PC-9 (cell line): ENCODE results near the gene RING1. TPM values are rescaled to one million over a fixed set of nuclear protein-coding genes. Genes with fewer than 3 reads are reported as not detected.

ENCODE experiments used
- BruUV-seq: library from RNA; stranded (reverse); fragments of 400-500 nt; replicated peaks from 2 replicates; lab custom pipeline; 2021; lab: Mats Ljungman, UMichigan
- CTCF ChIA-PET: fragments of 300-600 bp; sonication (Branson Sonifier 250); formaldehyde crosslinking; loops from one replicate; lab custom pipeline; 2022; ENCODE audit warnings: antibody characterized with exemption; lab: Charles Lee
- POLR2A ChIA-PET: fragments of 300-600 bp; sonication (Branson Sonifier 250); formaldehyde crosslinking; loops from one replicate; lab custom pipeline; 2022; ENCODE audit warnings: antibody characterized with exemption; ENCODE audit not compliant: unreplicated experiment; lab: Charles Lee
- DNase-seq, 2 experiments: peaks; one replicate each; pipeline versions ENCODE4 v3.0.0 to v3.0.0-alpha.2; 2015 to 2022; ENCODE audit warnings: mixed read lengths in 1 of 2
- H2AFZ ChIP-seq: fragments of 200-600 bp; sonication (generic); 2 replicates; pipeline ENCODE4 v1.8.1; 2017; ENCODE audit warnings: antibody characterized with exemption
- H3F3A ChIP-seq: fragments of 200-600 bp; sonication (generic); 2 replicates; pipeline ENCODE4 v1.8.1; 2017; ENCODE audit warnings: antibody characterized with exemption, mild to moderate bottlenecking, low read depth; ENCODE audit not compliant: insufficient read depth
- H3K27ac ChIP-seq: fragments of 200-600 bp; sonication (generic); 2 replicates; pipeline ENCODE4 v1.6.1; 2016; ENCODE audit warnings: mixed run types
- H3K27me3 ChIP-seq: fragments of 200-600 bp; sonication (generic); 2 replicates; pipeline ENCODE4 v1.6.1; 2016; ENCODE audit warnings: low read depth, mixed run types; ENCODE audit not compliant: insufficient read depth
- H3K36me3 ChIP-seq: fragments of 200-600 bp; sonication (generic); 2 replicates; pipeline ENCODE4 v1.6.1; 2016; ENCODE audit warnings: low read depth, mixed run types
- H3K4me1 ChIP-seq: fragments of 200-600 bp; sonication (generic); replicated peaks from 2 replicates; pipeline ENCODE4 v1.6.1; 2016; ENCODE audit warnings: mixed run types; ENCODE audit not compliant: insufficient read depth
- H3K4me2 ChIP-seq: fragments of 200-600 bp; sonication (generic); 2 replicates; pipeline ENCODE4 v1.6.1; 2017; ENCODE audit warnings: mixed run types
- H3K4me3 ChIP-seq: fragments of 200-600 bp; sonication (generic); 2 replicates; pipeline ENCODE4 v1.6.1; 2016; ENCODE audit warnings: mixed run types
- H3K79me2 ChIP-seq: fragments of 200-600 bp; sonication (generic); 2 replicates; pipeline ENCODE4 v1.6.1; 2017; ENCODE audit warnings: low read depth, mixed run types
- H3K9me2 ChIP-seq: fragments of 200-600 bp; sonication (generic); 2 replicates; pipeline ENCODE4 v1.8.1; 2017; ENCODE audit warnings: mild to moderate bottlenecking; ENCODE audit not compliant: insufficient read depth
- H3K9me3 ChIP-seq: fragments of 200-600 bp; sonication (generic); 2 replicates; pipeline ENCODE4 v1.8.1; 2016; ENCODE audit warnings: low read depth; ENCODE audit not compliant: insufficient read depth
- H4K20me1 ChIP-seq: fragments of 200-600 bp; sonication (generic); 2 replicates; pipeline ENCODE4 v1.8.1; 2017; ENCODE audit not compliant: insufficient read depth
- EZH2 ChIP-seq: fragments of 200-600 bp; sonication (generic); IDR thresholded peaks from 2 replicates; pipeline ENCODE4 v1.8.0; 2017; ENCODE audit warnings: antibody characterized with exemption, low read depth
- intact Hi-C: fragments of 100-400 bp; cut with micrococcal nuclease; formaldehyde crosslinking; loops from one replicate; pipeline ENCODE4 v1.10.0; 2022; ENCODE audit not compliant: unreplicated experiment
- total RNA-seq: library from RNA; stranded (reverse); gene quantifications from 2 replicates; pipeline ENCODE4 v1.2.3, GENCODE V29; 2021
- TF ChIP-seq, protein P1 (sequence below): fragments of 200-600 bp; sonication (generic); conservative IDR thresholded peaks from 2 replicates; pipeline ENCODE4 v1.6.1; 2017; ENCODE audit warnings: mixed run types, antibody characterized with exemption, mild to moderate bottlenecking, moderate library complexity

RING1 gene
- total RNA-seq, 1 experiment from 2014 or later = 18.9 TPM

DNA sequence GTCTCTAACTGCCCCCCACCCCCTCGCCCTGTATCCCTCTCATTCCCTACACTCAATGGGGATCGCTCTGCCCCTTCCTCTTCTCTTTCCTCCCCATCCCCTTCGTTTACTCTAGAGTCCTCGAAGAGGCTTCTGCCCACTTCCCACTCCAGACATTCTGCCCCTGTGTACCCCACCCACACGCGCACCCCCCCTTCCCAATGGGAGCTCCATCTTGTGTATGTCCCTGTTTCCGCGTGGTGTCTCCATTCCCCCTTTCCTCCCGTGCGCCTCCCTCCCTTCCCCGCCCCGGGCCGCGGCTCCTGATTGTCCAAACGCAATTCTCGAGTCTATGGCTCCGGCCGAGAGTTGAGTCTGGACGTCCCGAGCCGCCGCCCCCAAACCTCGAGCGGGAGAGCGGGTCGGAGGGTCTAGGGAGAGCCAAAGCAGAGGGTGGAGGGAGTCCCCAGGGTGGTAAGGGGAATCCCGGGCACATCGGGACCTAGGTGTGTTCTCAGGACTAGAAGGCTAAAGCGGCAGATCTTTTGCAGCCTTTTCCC is 679 bp upstream of the RING1 start:
- TF ChIP-seq EZH2 = no peak
- TF ChIP-seq, protein P1, sequence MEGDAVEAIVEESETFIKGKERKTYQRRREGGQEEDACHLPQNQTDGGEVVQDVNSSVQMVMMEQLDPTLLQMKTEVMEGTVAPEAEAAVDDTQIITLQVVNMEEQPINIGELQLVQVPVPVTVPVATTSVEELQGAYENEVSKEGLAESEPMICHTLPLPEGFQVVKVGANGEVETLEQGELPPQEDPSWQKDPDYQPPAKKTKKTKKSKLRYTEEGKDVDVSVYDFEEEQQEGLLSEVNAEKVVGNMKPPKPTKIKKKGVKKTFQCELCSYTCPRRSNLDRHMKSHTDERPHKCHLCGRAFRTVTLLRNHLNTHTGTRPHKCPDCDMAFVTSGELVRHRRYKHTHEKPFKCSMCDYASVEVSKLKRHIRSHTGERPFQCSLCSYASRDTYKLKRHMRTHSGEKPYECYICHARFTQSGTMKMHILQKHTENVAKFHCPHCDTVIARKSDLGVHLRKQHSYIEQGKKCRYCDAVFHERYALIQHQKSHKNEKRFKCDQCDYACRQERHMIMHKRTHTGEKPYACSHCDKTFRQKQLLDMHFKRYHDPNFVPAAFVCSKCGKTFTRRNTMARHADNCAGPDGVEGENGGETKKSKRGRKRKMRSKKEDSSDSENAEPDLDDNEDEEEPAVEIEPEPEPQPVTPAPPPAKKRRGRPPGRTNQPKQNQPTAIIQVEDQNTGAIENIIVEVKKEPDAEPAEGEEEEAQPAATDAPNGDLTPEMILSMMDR = no peak
- no peaks in the 10 kb centered on the region for H4K20me1 ChIP-seq
- POLR2A ChIA-PET = interaction anchor here (0.6 kb wide), 1 partner anchor 42 kb away, joined by 5 read pairs; no protein-coding TSS in a partner anchor
- peak overlapping the region; percentile 62 for H3K27ac ChIP-seq
- H3K9me3 ChIP-seq = no peaks in the 10 kb centered on the region
- DNase-seq = peak in 1 of 2 experiments; percentile 38
- H3F3A ChIP-seq = peaks cover 40% of the 10 kb centered on the region; the same call in 1 of the 2 replicates
- peak overlapping the region; percentile 98 for H2AFZ ChIP-seq
- H3K79me2 ChIP-seq = peaks cover 10% of the 10 kb centered on the region
- H3K4me2 ChIP-seq = peak overlapping the region; percentile 95
- no peaks in the 10 kb centered on the region for H3K9me2 ChIP-seq
- intact Hi-C loops = loop anchor here (10.0 kb wide), 2 partner anchors 67 to 207 kb away; partner anchors contain the start of genes B3GALT4, CUTA, PHF1 and RPS18
- peak overlapping the region; percentile 98 for H3K4me3 ChIP-seq
- peaks cover 29% of the 10 kb centered on the region for H3K4me1 ChIP-seq
- CTCF ChIA-PET = interaction anchor here (0.7 kb wide), 2 partner anchors 41 to 355 kb away, joined by 8 to 10 read pairs; no protein-coding TSS in a partner anchor
- H3K27me3 ChIP-seq = no peaks in the 10 kb centered on the region
- no TSS peak for BruUV-seq
- H3K36me3 ChIP-seq = peaks cover 20% of the 10 kb centered on the region; the same call in 1 of the 2 replicates

DNA sequence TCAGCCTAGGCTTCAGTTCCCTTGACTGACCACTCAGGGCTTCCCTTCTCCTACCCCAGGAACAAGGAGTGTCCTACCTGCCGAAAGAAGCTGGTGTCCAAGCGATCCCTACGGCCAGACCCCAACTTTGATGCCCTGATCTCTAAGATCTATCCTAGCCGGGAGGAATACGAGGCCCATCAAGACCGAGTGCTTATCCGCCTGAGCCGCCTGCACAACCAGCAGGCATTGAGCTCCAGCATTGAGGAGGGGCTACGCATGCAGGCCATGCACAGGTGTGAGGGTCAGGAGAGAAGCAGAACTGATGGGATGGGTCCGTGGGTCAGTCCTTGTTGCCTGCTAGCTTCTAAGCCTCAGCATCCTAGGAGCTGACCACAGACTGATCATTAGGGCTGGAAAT is 1.6 kb downstream of the RING1 start:
- Histone ChIP-seq H3K4me3 (no peak overlapping the region), H3K4me1 (peaks cover 24% of the 10 kb centered on the region), H3K79me2 (no peaks in the 10 kb centered on the region; the same call in 1 of the 2 replicates), H3K27me3 (no peaks in the 10 kb centered on the region), H3K27ac (no peak overlapping the region), H3K9me2 (no peaks in the 10 kb centered on the region), H3K36me3 (0 out of 2 replicates have a peak, but pooled peaks cover 8% of the 10 kb centered on the region), H3F3A (peaks cover 33% of the 10 kb centered on the region; the same call in 1 of the 2 replicates), H3K9me3 (no peaks in the 10 kb centered on the region), H3K4me2 (no peak overlapping the region), H2AFZ (no peak overlapping the region), H4K20me1 (no peaks in the 10 kb centered on the region)
- POLR2A ChIA-PET = interaction anchor here (0.5 kb wide), 1 partner anchor 43 kb away, joined by 6 read pairs; no protein-coding TSS in a partner anchor
- CTCF ChIA-PET = interaction anchor here (0.7 kb wide), 1 partner anchor 359 kb away, joined by 3 read pairs; no protein-coding TSS in a partner anchor
- TF ChIP-seq, protein P1 = no peak
- no peak for TF ChIP-seq EZH2
- BruUV-seq = no TSS peak
- DNase-seq = no peak
- intact Hi-C loops = loop anchor here (10.0 kb wide), 2 partner anchors 65 to 205 kb away; partner anchors contain the start of genes B3GALT4, CUTA, PHF1 and RPS18

DNA sequence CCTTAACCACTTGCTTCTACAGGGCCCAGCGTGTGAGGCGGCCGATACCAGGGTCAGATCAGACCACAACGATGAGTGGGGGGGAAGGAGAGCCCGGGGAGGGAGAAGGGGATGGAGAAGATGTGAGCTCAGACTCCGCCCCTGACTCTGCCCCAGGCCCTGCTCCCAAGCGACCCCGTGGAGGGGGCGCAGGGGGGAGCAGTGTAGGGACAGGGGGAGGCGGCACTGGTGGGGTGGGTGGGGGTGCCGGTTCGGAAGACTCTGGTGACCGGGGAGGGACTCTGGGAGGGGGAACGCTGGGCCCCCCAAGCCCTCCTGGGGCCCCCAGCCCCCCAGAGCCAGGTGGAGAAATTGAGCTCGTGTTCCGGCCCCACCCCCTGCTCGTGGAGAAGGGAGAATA is 2.8 kb downstream of the RING1 start:
- H3K4me1 ChIP-seq = peaks cover 11% of the 10 kb centered on the region
- TF ChIP-seq EZH2 = no peak
- TF ChIP-seq, protein P1 = no peak
- H2AFZ ChIP-seq = no peak overlapping the region
- POLR2A ChIA-PET = no interaction called here
- 0 out of 2 replicates have a peak, but pooled peaks cover 7% of the 10 kb centered on the region for H3K27me3 ChIP-seq
- H3K36me3 ChIP-seq = 0 out of 2 replicates have a peak, but pooled peaks cover 8% of the 10 kb centered on the region
- no peaks in the 10 kb centered on the region for H4K20me1 ChIP-seq
- intact Hi-C loops = no loop called here
- no peak overlapping the region for H3K27ac ChIP-seq
- H3K4me3 ChIP-seq = no peak overlapping the region
- no peaks in the 10 kb centered on the region for H3K9me3 ChIP-seq
- no peaks in the 10 kb centered on the region for H3K79me2 ChIP-seq
- no peaks in the 10 kb centered on the region for H3K9me2 ChIP-seq
- BruUV-seq = no TSS peak
- peaks cover 21% of the 10 kb centered on the region; the same call in 1 of the 2 replicates for H3F3A ChIP-seq
- CTCF ChIA-PET = no interaction called here
- no peak overlapping the region for H3K4me2 ChIP-seq
- DNase-seq = no peak
